ENCODE measurements around the gene PCLAF. TPM values are rescaled to one million over a fixed set of nuclear protein-coding genes. Genes with fewer than 3 reads are reported as not detected.

PCLAF gene
- total RNA-seq, 2 donors from 2014 or later, result 4.8 to 5.5 TPM

DNA sequence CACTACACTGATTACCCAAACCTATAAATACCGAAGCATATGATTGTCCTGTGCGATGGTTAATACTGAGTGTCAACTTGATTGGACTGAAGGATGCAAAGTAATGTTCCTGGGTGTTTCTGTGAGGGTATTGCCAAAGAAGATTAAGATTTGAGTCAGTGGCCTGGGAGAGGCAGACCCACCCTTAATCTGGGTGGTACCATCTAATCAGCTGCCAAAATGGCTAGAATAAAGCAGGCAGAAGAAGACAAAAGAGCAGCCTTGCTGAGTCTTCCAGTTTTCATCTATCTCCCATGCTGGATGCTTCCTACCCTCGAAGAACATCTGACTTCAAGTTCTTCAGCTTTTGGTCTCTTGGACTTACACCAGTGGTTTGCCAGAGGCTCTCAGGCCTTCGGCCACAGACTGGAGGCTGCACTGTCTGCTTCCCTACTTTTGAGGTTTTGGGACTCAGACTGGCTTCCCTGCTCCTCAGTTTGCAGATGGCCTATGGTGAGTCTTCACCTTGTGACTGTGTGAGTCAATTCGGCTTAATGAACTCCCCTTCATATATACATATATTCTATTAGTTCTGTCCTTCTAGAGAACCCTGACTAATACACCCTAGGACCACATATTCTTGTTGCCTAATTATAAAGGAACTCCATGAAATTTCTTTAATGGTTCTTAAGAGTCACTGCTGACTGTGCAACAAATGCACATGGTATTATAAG is 56.9 kb downstream of the PCLAF start:
- DNase-seq (ENCODE audit: low spot score), result no peak
- TF ChIP-seq POLR2AphosphoS5 (IDR thresholded peaks at IDR 0.05) (no peak), POLR2A (IDR thresholded peaks at IDR 0.05) (no peak)
- TF ChIP-seq, protein P1, sequence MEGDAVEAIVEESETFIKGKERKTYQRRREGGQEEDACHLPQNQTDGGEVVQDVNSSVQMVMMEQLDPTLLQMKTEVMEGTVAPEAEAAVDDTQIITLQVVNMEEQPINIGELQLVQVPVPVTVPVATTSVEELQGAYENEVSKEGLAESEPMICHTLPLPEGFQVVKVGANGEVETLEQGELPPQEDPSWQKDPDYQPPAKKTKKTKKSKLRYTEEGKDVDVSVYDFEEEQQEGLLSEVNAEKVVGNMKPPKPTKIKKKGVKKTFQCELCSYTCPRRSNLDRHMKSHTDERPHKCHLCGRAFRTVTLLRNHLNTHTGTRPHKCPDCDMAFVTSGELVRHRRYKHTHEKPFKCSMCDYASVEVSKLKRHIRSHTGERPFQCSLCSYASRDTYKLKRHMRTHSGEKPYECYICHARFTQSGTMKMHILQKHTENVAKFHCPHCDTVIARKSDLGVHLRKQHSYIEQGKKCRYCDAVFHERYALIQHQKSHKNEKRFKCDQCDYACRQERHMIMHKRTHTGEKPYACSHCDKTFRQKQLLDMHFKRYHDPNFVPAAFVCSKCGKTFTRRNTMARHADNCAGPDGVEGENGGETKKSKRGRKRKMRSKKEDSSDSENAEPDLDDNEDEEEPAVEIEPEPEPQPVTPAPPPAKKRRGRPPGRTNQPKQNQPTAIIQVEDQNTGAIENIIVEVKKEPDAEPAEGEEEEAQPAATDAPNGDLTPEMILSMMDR (IDR thresholded peaks at IDR 0.05), result no peak
- H3K9me3 ChIP-seq, result no peaks in the 10 kb centered on the region
- intact Hi-C loops (cut with DNase I), result no loop called here
- H3K4me1 ChIP-seq (replicated peaks), result no peaks in the 10 kb centered on the region
- no peaks in the 10 kb centered on the region for H3K27me3 ChIP-seq (replicated peaks; ENCODE audit: insufficient read depth)
- no peak overlapping the region for H3K27ac ChIP-seq
- no peak overlapping the region for H3K4me3 ChIP-seq
- WGBS, result 94% methylated on average over 5 of the region's 5 CpGs
- H3K36me3 ChIP-seq, result no peaks in the 10 kb centered on the region

DNA sequence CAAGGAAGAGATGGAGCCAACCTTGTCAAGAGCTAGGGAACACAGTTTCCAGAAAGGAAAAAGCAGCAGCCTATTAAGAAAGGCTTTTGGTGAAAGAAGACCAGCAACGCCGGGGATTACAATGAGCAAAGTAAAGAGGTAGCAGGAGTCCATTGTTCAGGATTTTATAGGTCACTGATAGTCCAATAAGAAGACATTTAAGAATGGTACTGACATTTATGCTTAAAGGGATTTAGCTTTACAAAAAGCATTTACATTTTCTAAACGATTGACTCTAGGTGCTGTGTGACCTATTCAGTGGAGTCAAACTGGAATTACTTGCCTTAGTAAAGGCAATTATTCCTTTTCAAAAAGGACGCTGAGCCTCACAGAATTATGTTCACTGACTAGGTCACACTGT is 66.0 kb downstream of the PCLAF start:
- H3K4me1 ChIP-seq (replicated peaks), result no peaks in the 10 kb centered on the region
- intact Hi-C loops (cut with DNase I), result no loop called here
- no peaks in the 10 kb centered on the region for H3K27me3 ChIP-seq (replicated peaks; ENCODE audit: insufficient read depth)
- H3K9me3 ChIP-seq, result no peaks in the 10 kb centered on the region
- TF ChIP-seq, protein P1 (IDR thresholded peaks at IDR 0.05), result no peak
- no peak for TF ChIP-seq POLR2AphosphoS5 (IDR thresholded peaks at IDR 0.05)
- WGBS, result 23% methylated on average over 4 of the region's 4 CpGs
- no peaks in the 10 kb centered on the region for H3K36me3 ChIP-seq
- H3K4me3 ChIP-seq, result no peak overlapping the region
- DNase-seq (ENCODE audit: low spot score), result no peak
- H3K27ac ChIP-seq, result no peak overlapping the region

DNA sequence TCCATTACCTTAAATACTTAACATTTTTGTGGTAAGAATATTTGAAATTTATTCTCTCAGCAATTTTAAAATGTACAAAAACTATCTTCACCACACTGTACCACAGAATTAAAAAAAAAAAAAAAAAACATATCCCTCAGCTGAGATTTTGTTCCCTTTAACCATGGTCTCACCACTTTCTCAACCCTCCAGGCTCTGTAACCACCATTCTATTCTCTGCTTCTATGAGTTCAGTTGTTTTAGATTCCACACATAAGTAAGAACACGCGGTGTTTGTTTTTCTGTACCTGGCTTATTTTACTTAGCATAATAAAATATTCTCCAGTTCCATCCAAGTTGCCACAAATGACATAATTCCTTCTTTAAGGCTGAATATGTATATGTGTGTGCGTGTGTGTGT is 66.8 kb downstream of the PCLAF start:
- Histone ChIP-seq H3K4me1 (replicated peaks) (no peaks in the 10 kb centered on the region), H3K27ac (no peak overlapping the region), H3K36me3 (no peaks in the 10 kb centered on the region), H3K27me3 (replicated peaks; ENCODE audit: insufficient read depth) (no peaks in the 10 kb centered on the region), H3K9me3 (no peaks in the 10 kb centered on the region), H3K4me3 (no peak overlapping the region)
- no peak for DNase-seq (ENCODE audit: low spot score)
- no peak for TF ChIP-seq POLR2AphosphoS5 (IDR thresholded peaks at IDR 0.05)
- TF ChIP-seq, protein P1 (IDR thresholded peaks at IDR 0.05), result no peak
- TF ChIP-seq POLR2A (IDR thresholded peaks at IDR 0.05), result no peak
- intact Hi-C loops (cut with DNase I), result no loop called here
- 75% methylated on average over 3 of the region's 3 CpGs for WGBS

Small RNA genes within 50 kb of the gene (small RNA-seq; reads per million reads assigned to genes)
- gene RF00554, result 0 reads per million in 2 donors

Other genes with a start within 250 kb of the PCLAF start
- gene SNX22, start 229.7 kb downstream of the PCLAF start, total RNA-seq, result 10 to 100 TPM; 12.2 to 15.9 TPM
- 100 to 1,000 TPM; 372 to 624 TPM for gene PPIB, start 218.4 kb downstream of the PCLAF start, total RNA-seq
- 10 to 100 TPM in 1 of 2 donors, 1 to 10 TPM in 1; 9.2 to 20.6 TPM for gene CSNK1G1, start 25.3 kb downstream of the PCLAF start, total RNA-seq
- 10 to 100 TPM; 14.6 to 17.6 TPM for gene TRIP4, start 6.4 kb upstream of the PCLAF start, total RNA-seq
- gene ZNF609, start 79.1 kb upstream of the PCLAF start, total RNA-seq, result 10 to 100 TPM; 29.1 to 45.7 TPM

Measured in prostate gland (tissue), 2 donors.